Activated T-cell treated with anti-CD3 and anti-CD28 coated beads, Interleukin-2, amount 50 U/mL, for 24 hours (primary cell): ENCODE results near the gene RBMS1.

Experiments used
- DNase-seq: peaks from one replicate; pipeline ENCODE4 v3.0.0-alpha.2; 2020
- H3K27ac Mint-ChIP-seq: 2 replicates; pipeline ENCODE4 v1.8.0; 2020; ENCODE audit warnings: mild to moderate bottlenecking, mixed read lengths
- H3K27me3 Mint-ChIP-seq: 2 replicates; pipeline ENCODE4 v1.8.0; 2020; ENCODE audit warnings: mixed read lengths
- H3K36me3 Mint-ChIP-seq: 2 replicates; pipeline ENCODE4 v1.8.0; 2020; ENCODE audit warnings: low read depth, mixed read lengths
- H3K4me1 Mint-ChIP-seq: 2 replicates; pipeline ENCODE4 v1.8.0; 2020; ENCODE audit warnings: low read depth, mixed read lengths
- H3K4me3 Mint-ChIP-seq: 2 replicates; pipeline ENCODE4 v1.8.0; 2020; ENCODE audit warnings: mild to moderate bottlenecking, moderate library complexity, mixed read lengths
- H3K9me3 Mint-ChIP-seq: 2 replicates; pipeline ENCODE4 v1.8.0; 2020; ENCODE audit warnings: mixed read lengths

The RBMS1 gene

DNA sequence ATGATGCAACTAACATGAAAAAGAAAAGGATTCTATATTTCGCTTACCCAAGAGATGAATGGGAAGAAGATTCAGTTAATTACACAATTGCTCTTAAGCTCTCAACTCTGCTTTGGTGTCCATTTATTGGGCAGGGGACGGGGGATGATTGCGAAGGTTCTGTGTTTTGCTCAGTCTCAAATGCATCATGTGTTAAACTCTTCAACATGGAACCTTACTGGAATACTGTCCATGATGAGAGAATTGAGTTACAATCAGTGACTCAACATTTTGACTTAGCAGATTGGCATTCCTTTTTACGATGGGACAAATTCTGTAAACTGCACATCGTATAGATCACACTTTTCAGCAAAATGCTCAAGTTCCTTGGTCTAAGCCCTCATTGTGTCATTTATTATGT lies 135.6 kb downstream of the RBMS1 start:
- no peak for DNase-seq
- H3K27me3 Mint-ChIP-seq, result no peaks in the 10 kb centered on the region
- H3K9me3 Mint-ChIP-seq, result peaks cover 7% of the 10 kb centered on the region
- H3K36me3 Mint-ChIP-seq, result peaks cover 48% of the 10 kb centered on the region
- H3K4me1 Mint-ChIP-seq, result peaks cover 68% of the 10 kb centered on the region
- no peak overlapping the region for H3K27ac Mint-ChIP-seq
- H3K4me3 Mint-ChIP-seq, result no peak overlapping the region

DNA sequence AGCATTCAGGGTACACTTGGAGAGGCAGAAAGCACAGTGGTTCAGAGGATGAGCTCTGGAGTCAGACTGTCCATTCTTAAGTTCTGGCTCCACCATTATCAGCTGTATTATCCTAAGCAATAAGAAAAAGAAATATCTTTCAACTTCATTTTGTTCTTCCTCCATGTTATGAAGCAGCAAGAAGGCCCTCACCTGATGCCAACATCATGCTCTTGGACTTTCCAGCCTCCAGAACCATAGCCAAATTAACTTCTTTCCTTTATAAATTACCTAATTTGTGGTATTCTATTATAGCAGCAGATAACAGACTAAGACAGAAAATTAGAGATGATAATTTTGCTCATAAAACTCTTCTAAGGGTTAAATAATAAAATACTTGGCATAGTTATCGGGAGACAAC lies 137.1 kb downstream of the RBMS1 start:
- Mint-ChIP-seq H3K27me3 (no peaks in the 10 kb centered on the region), H3K4me3 (no peak overlapping the region), H3K9me3 (peaks cover 7% of the 10 kb centered on the region), H3K36me3 (peaks cover 39% of the 10 kb centered on the region), H3K27ac (no peak overlapping the region), H3K4me1 (peaks cover 75% of the 10 kb centered on the region)
- no peak for DNase-seq

DNA sequence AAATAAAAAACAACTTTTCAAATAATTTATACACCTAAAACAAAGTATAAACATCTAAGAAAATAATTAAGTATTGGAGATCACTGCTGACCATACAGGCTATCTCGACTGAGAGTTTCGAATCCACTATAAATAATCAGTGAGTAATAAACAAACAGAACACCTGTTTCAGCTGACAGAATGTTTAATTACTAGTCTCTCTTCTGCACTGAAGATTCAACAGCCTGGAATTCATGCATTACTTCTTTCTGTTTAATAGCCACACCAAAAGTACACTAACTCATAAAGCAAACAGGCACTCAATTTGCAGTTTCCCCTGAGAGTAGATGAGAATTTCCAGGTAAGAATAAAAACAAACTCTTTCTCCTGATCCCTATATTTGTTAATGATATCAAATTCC lies 138.5 kb downstream of the RBMS1 start:
- peaks cover 34% of the 10 kb centered on the region for H3K36me3 Mint-ChIP-seq
- H3K27ac Mint-ChIP-seq, result peak overlapping the region; percentile 48
- peaks cover 74% of the 10 kb centered on the region for H3K4me1 Mint-ChIP-seq

DNA sequence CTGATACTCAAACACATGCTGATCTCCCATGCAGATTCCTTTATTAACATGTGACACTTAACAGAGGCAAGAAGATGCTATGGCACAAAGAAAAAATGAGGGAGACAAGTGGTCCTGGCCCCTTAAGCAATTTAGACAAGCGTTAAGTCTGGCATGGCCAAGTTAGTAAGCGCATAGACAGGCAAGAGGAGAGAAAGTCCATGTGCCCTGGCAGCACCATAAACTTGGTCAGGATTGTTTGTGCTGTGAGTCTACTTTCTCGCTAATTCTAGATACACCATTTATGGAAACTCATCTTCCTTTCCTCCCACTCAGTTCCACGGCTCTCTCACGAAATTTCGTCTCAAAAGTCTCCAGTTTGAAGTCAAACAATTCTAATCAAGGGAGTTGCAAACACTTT lies 138.9 kb downstream of the RBMS1 start:
- H3K4me1 Mint-ChIP-seq, result peaks cover 75% of the 10 kb centered on the region
- H3K27me3 Mint-ChIP-seq, result no peaks in the 10 kb centered on the region
- H3K9me3 Mint-ChIP-seq, result peaks cover 7% of the 10 kb centered on the region
- DNase-seq, result no peak
- H3K27ac Mint-ChIP-seq, result peak overlapping the region; percentile 76
- H3K36me3 Mint-ChIP-seq, result peaks cover 35% of the 10 kb centered on the region
- no peak overlapping the region for H3K4me3 Mint-ChIP-seq

More for the DNA sequence above, 138.5 kb downstream of the RBMS1 start:
- no peak for DNase-seq
- H3K4me3 Mint-ChIP-seq, result no peak overlapping the region
- H3K9me3 Mint-ChIP-seq, result peaks cover 7% of the 10 kb centered on the region
- H3K27me3 Mint-ChIP-seq, result no peaks in the 10 kb centered on the region

DNA sequence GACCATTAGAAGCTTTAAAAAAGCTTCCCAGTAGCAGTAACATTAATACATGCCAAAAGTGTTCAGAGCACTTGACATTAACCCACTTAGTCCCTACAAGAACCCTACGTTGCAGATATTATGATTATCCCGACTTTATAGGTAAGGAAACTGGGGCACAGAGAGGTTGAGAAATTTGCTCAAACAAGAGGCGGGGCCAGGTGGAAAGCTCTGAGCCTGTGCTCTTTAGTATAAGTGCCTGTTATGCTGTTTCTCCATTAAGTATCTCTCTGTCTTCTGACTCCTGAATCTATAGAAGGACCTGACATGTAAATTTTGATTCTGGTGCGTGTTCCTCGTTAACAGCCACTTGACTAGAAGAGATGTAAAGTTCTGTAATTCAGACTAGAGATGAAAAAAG lies 139.8 kb downstream of the RBMS1 start:
- H3K27me3 Mint-ChIP-seq, result no peaks in the 10 kb centered on the region
- H3K36me3 Mint-ChIP-seq, result peaks cover 35% of the 10 kb centered on the region
- H3K9me3 Mint-ChIP-seq, result peaks cover 7% of the 10 kb centered on the region
- no peak for DNase-seq
- H3K4me3 Mint-ChIP-seq, result no peak overlapping the region
- peak overlapping the region; percentile 23 for H3K27ac Mint-ChIP-seq
- peaks cover 78% of the 10 kb centered on the region for H3K4me1 Mint-ChIP-seq

DNA sequence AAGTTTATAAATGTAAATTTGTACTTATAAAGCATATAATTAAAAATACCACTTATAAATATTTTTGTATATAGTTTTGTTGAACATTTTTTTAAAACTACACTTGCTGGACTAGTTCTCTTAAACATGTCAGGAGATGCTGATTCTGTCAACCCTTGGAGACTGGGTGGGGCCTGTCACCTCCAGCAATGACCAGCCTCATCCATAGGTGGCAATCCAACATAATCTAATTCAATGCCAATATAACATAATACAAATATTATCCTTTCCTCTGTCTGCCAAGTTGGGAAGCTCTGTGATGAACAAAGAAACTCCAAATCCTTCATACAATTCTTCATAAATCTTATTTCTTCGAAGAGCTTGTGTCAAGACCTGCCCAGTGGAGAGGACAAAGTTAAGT lies 140.4 kb downstream of the RBMS1 start:
- Mint-ChIP-seq H3K9me3 (peaks cover 7% of the 10 kb centered on the region), H3K27me3 (no peaks in the 10 kb centered on the region), H3K27ac (no peak overlapping the region), H3K4me1 (peaks cover 84% of the 10 kb centered on the region), H3K4me3 (no peak overlapping the region), H3K36me3 (peaks cover 34% of the 10 kb centered on the region)
- no peak for DNase-seq

DNA sequence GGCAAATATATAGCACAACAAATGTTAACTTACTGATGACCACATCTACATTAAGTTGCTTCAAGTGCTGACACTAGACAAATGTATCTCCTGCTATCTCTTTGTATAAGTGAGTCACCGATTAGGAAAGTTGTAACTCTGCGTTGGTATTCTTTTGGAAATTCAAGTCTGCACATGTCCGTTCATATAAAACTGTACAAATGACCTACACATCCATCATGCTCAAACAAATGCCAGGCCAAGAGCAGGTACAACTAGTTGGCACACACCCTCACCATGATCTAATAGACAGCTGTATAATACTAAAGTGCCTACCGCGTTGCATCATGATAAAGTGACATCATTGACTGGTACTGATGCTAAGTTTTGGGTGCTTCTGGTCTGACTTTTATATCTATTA lies 141.1 kb downstream of the RBMS1 start:
- Mint-ChIP-seq H3K27ac (no peak overlapping the region), H3K27me3 (no peaks in the 10 kb centered on the region), H3K9me3 (peaks cover 5% of the 10 kb centered on the region), H3K36me3 (peaks cover 33% of the 10 kb centered on the region), H3K4me1 (peaks cover 84% of the 10 kb centered on the region), H3K4me3 (no peak overlapping the region)
- DNase-seq, result no peak

DNA sequence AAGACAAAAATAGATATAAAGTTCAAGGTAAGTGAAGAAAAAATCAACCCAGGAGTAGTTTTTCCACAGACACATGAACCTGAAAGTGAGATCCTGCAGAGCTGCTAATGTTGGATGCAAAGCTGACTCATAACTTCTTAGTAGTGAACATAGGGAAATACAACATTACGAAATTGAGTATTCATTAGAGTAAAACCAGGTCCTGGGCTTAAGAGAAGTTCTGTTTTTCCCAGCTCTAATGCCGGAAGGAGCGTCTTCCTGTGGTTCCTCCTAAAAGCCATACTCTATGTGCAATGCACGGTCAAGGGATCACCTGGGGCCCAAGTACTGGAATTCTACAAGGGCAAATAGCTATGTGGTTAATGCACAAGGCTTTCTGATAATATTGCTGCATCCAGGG lies 141.7 kb downstream of the RBMS1 start:
- H3K9me3 Mint-ChIP-seq, result peaks cover 3% of the 10 kb centered on the region
- peaks cover 88% of the 10 kb centered on the region for H3K4me1 Mint-ChIP-seq
- DNase-seq, result no peak
- no peaks in the 10 kb centered on the region for H3K27me3 Mint-ChIP-seq
- H3K36me3 Mint-ChIP-seq, result peaks cover 27% of the 10 kb centered on the region
- no peak overlapping the region for H3K4me3 Mint-ChIP-seq
- H3K27ac Mint-ChIP-seq, result peak overlapping the region; percentile 65

DNA sequence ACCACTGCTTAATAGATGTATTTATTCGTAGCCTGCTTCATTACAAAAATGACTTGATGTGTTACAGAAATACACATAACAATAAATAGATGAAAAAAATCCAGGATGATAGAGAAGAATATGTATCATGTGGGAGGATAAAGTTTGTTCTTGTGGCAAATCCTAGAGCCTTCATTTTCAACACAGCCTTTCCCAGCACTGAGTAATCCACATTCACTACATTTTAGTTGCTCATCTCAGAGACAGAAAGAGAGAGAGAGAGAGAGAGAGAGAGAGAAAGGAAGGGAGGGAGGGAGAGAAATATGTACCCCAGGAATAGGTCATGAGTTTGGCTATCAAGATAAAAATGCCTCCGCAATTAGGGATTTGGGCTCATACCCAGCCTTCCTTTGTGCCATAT lies 144.3 kb downstream of the RBMS1 start:
- DNase-seq, result no peak
- Mint-ChIP-seq H3K9me3 (no peaks in the 10 kb centered on the region), H3K27ac (no peak overlapping the region), H3K4me3 (no peak overlapping the region), H3K36me3 (peaks cover 18% of the 10 kb centered on the region), H3K4me1 (peaks cover 88% of the 10 kb centered on the region), H3K27me3 (no peaks in the 10 kb centered on the region)

DNA sequence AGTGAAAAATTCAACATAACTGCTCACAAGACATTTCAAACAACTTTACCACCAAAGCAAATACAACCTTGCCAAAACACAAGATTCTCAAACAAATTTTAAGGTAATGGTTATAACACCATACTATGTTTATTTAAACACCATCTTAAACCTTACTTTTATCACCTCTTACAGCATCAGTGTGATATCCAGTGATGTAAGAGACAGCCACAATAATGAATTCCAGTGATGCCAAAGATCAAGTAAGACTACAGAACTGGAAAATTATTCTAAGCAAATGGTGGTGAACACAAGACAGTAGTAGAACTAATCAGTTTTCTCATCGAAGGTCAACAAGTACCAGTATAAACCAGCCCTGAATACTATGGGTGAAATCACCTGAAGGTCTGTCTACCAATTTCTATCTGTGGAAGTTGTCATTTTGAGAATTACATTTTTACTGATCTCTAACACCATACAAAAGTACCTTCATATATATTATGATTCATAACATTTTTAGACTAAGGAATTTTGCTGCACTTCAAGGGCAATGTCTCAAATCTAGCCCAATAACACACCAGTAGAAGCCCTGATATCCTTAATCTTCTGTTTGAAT lies 146.2 kb downstream of the RBMS1 start:
- Mint-ChIP-seq H3K4me1 (peaks cover 85% of the 10 kb centered on the region), H3K27me3 (no peaks in the 10 kb centered on the region), H3K9me3 (no peaks in the 10 kb centered on the region), H3K4me3 (no peak overlapping the region), H3K27ac (peak overlapping the region; percentile 53), H3K36me3 (peaks cover 22% of the 10 kb centered on the region)
- DNase-seq, result no peak

DNA sequence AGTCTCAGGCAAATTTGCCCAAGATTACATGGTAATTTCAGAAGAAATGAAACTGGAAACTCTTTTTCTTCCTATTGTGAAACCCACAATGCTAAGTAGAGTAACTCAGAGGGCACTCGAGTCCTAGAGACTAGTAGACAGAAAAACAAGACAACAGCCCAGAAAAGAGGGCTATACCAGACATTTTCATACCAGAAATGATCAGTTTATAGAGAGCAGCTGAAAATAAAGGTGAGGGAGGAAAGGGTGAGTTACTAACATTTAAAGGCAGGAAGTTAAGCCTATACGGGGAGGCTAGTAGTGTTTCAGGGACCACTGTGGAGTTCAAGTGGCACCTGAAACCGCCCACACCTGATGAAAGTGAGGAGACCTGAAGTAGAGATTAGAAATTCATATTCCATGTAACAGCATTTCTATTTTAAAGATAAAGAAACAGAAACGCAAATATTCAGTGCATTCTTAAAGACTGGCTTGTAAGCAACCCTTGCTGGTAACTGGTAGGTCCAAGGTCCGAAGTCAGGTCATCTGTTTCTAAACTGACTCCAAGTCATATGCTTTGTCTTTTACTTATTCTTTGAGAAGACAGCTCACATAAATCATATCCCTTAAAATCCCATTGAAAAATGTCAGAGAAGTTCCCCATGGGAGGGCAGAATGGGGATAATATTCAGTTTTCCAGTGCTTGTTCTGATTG lies 148.4 kb downstream of the RBMS1 start:
- Mint-ChIP-seq H3K4me3 (peak overlapping the region; percentile 51), H3K27ac (peak overlapping the region; percentile 87), H3K9me3 (no peaks in the 10 kb centered on the region), H3K4me1 (peaks cover 83% of the 10 kb centered on the region), H3K27me3 (no peaks in the 10 kb centered on the region), H3K36me3 (peaks cover 26% of the 10 kb centered on the region)
- no peak for DNase-seq

DNA sequence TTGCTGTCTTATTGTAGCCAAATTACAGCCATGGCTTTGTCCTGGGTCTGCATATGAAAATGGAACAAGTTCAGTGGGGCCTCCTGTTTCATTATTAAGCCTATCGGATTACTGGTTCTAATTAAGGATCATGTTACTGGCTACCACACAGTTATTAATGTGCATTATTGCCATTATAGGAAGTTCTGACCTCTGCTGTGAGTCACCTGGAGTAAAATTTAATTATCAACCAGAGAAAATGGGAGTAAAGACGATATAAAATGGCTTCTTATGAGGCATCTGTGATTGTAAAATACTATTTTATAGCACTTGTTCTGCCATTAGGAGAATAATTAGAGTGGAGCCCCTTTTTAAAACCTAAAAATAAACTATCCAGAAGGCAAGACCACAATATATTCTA lies 150.2 kb downstream of the RBMS1 start:
- no peak for DNase-seq
- no peaks in the 10 kb centered on the region for H3K27me3 Mint-ChIP-seq
- H3K36me3 Mint-ChIP-seq, result peaks cover 18% of the 10 kb centered on the region
- no peak overlapping the region for H3K4me3 Mint-ChIP-seq
- H3K4me1 Mint-ChIP-seq, result peaks cover 83% of the 10 kb centered on the region
- no peaks in the 10 kb centered on the region for H3K9me3 Mint-ChIP-seq
- H3K27ac Mint-ChIP-seq, result no peak overlapping the region

DNA sequence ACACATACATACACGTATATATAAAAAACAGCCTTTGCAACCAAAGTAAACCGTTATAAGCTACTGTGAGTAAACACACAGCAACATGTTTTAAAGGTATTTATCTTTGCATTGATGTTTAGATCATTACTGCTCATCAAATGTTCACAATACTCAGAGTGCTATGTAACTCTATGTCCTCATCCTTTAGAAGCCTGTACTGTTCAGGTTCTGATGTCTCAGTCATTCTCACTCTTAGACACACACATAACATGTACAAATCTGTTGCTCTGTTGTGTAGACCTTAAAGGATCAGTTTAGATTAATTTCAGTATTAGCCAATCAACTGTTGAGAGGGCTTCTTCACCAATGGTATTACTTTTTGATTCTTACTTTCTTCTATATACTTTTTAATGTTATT lies 153.9 kb downstream of the RBMS1 start:
- H3K27me3 Mint-ChIP-seq, result no peaks in the 10 kb centered on the region

DNA sequence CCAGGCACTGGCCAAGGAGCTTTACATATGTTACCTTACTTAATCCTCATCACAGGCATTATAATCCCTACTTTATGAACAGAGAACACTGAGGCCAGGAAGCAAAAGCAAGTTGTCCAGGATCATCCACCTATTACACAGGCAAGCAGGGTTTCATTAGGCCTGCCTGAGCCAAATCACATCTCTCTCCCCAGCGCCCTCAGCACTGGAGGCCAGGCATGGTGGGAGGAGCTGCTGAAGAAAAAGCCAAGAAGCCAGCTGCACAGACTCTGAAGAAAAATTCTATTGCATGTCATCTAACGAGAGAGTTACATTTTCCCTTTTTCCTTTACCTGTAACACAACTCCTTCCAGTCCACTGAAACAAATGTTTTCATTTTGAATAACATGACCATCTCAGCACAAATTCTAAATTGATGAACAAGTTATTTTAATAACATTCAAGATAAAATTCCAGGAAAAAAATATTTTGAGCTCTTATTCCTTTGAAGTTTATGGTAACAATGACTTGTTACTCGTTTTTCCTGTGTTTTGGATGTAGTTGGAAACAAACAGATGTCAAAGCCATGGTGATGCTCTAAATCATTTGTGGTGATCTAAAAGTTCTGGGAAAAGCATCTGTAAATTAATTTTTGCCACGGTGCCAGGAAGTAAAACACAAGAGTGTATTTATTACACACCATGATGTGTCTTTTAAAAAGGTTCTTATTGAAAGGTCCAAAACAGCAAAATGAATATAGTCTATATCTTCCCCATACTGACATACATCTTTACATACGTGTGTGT lies 154.5 kb downstream of the RBMS1 start:
- Mint-ChIP-seq H3K27ac (peak overlapping the region; percentile 63), H3K36me3 (peaks cover 11% of the 10 kb centered on the region), H3K4me1 (peaks cover 78% of the 10 kb centered on the region), H3K9me3 (no peaks in the 10 kb centered on the region), H3K27me3 (no peaks in the 10 kb centered on the region), H3K4me3 (no peak overlapping the region)
- no peak for DNase-seq

More for the DNA sequence above, 153.9 kb downstream of the RBMS1 start:
- no peak for DNase-seq
- Mint-ChIP-seq H3K4me1 (peaks cover 77% of the 10 kb centered on the region), H3K27ac (no peak overlapping the region), H3K4me3 (no peak overlapping the region), H3K9me3 (no peaks in the 10 kb centered on the region), H3K36me3 (peaks cover 11% of the 10 kb centered on the region)

DNA sequence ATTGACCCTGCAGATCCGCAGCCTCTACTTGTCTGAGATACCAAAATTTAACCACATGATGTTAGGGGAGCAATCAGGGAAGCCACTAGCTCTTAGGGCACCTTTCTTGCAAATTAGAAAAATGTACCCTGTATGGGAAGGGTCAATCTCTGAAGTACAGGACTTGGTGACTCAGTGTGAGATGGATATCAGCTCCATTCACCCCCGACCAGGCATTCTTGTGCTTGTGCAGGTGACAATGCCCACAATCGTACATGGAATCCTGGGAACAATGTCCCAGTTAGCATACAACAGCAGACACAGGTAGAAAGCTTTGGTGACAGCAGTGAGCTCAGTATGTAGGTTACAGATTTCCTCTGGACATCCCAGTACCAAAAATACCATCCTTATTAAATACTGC lies 155.9 kb downstream of the RBMS1 start:
- Mint-ChIP-seq H3K27me3 (no peaks in the 10 kb centered on the region), H3K27ac (no peak overlapping the region), H3K36me3 (peaks cover 8% of the 10 kb centered on the region), H3K4me1 (peaks cover 79% of the 10 kb centered on the region), H3K4me3 (no peak overlapping the region), H3K9me3 (no peaks in the 10 kb centered on the region)
- DNase-seq, result no peak
